Mucosa of rectum (tissue), 2 donors: ENCODE data around the gene TAAR9.
A peak's percentile ranks its signal among the peaks of the same experiment; 100 is the strongest.

Experiments
- H3K27ac ChIP-seq, 2 donors: one replicate each; pipeline ENCODE4 v1.7.0; 2013; ENCODE audit warnings: inconsistent platforms in 2 of 2, low read depth in 2 of 2, low read length in 2 of 2
- H3K27me3 ChIP-seq, 2 donors: one replicate each; pipeline ENCODE4 v1.7.0; 2013; ENCODE audit warnings: low read length in 2 of 2; ENCODE audit not compliant: control insufficient read depth in 2 of 2, insufficient read depth in 2 of 2
- H3K36me3 ChIP-seq, 2 donors: one replicate each; pipeline ENCODE4 v1.7.0; 2013; ENCODE audit warnings: low read length in 2 of 2; ENCODE audit not compliant: control insufficient read depth in 2 of 2, insufficient read depth in 2 of 2
- H3K4me1 ChIP-seq, 2 donors: one replicate each; pipeline ENCODE4 v1.7.0; 2013; ENCODE audit warnings: low read length in 2 of 2, mild to moderate bottlenecking in 1 of 2; ENCODE audit not compliant: control insufficient read depth in 2 of 2, insufficient read depth in 2 of 2
- H3K4me3 ChIP-seq, 2 donors: one replicate each; pipeline ENCODE4 v1.7.0; 2013; ENCODE audit warnings: low read length in 2 of 2
- H3K9ac ChIP-seq, 2 donors: one replicate each; pipeline ENCODE4 v1.7.0; 2013; ENCODE audit warnings: low read length in 2 of 2, low read depth in 1 of 2, mild to moderate bottlenecking in 1 of 2
- H3K9me3 ChIP-seq, 2 donors: one replicate each; pipeline ENCODE4 v1.7.0; 2013; ENCODE audit warnings: low read length in 2 of 2; ENCODE audit not compliant: control insufficient read depth in 2 of 2
- donor health status: healthy.
- donor health status: Normal muscosa, but diverticular disease.

The TAAR9 gene

GRCh38 chr6:132537977-132538376 lies at the start of gene TAAR9:
Gene TAAR9, plus strand, starts transcription at chr6:132538277. Its CDS starts 13 bp downstream, at chr6:132538290.
- Histone ChIP-seq H3K4me1 (no peaks in the 10 kb centered on the region), H3K27ac (no peak within 1 kb of the TSS), H3K36me3 (no peaks in the 10 kb centered on the region), H3K9ac (no peak within 1 kb of the TSS), H3K27me3 (peaks cover 7 to 9% of the 10 kb centered on the region in 2 donors), H3K9me3 (no peaks in the 10 kb centered on the region), H3K4me3 (no peak within 1 kb of the TSS)

GRCh38 chr6:132489376-132489775 lies 48.7 kb upstream of the TAAR9 start:
- peaks cover 0 to 3% of the 10 kb centered on the region in 2 donors for H3K36me3 ChIP-seq
- no peaks in the 10 kb centered on the region for H3K27me3 ChIP-seq
- H3K9ac ChIP-seq = no peak overlapping the region
- H3K4me3 ChIP-seq = no peak overlapping the region
- peaks cover 0 to 4% of the 10 kb centered on the region in 2 donors for H3K4me1 ChIP-seq
- H3K9me3 ChIP-seq = no peaks in the 10 kb centered on the region
- no peak overlapping the region for H3K27ac ChIP-seq

- H3K9ac ChIP-seq = no peak overlapping the region
- peaks cover 3% of the 10 kb centered on the region in 2 donors for H3K36me3 ChIP-seq
- H3K9me3 ChIP-seq = no peaks in the 10 kb centered on the region
- H3K27ac ChIP-seq = peak overlapping the region; percentile 2 to 35
- no peaks in the 10 kb centered on the region for H3K27me3 ChIP-seq
- H3K4me1 ChIP-seq = peaks cover 0 to 4% of the 10 kb centered on the region in 2 donors
- no peak overlapping the region for H3K4me3 ChIP-seq
Observed at GRCh38 chr6:132490024-132490423, 48.1 kb upstream of the TAAR9 start.

- Histone ChIP-seq H3K36me3 (peaks cover 3 to 4% of the 10 kb centered on the region in 2 donors), H3K4me1 (peaks cover 0 to 4% of the 10 kb centered on the region in 2 donors), H3K27ac (peak overlapping the region; percentile 2 to 35), H3K9ac (no peak overlapping the region), H3K4me3 (no peak overlapping the region), H3K9me3 (no peaks in the 10 kb centered on the region), H3K27me3 (no peaks in the 10 kb centered on the region)
Observed at GRCh38 chr6:132490478-132491204, 47.4 kb upstream of the TAAR9 start.

- Histone ChIP-seq H3K9me3 (no peaks in the 10 kb centered on the region), H3K9ac (no peak overlapping the region), H3K4me3 (no peak overlapping the region), H3K27ac (no peak overlapping the region), H3K27me3 (no peaks in the 10 kb centered on the region), H3K4me1 (peaks cover 0 to 4% of the 10 kb centered on the region in 2 donors), H3K36me3 (peaks cover 3 to 4% of the 10 kb centered on the region in 2 donors)
Observed at GRCh38 chr6:132491303-132491702, 46.8 kb upstream of the TAAR9 start.

- H3K27ac ChIP-seq = no peak overlapping the region
- no peaks in the 10 kb centered on the region for H3K9me3 ChIP-seq
- H3K36me3 ChIP-seq = peaks cover 3 to 4% of the 10 kb centered on the region in 2 donors
- H3K9ac ChIP-seq = no peak overlapping the region
- no peaks in the 10 kb centered on the region for H3K27me3 ChIP-seq
- no peak overlapping the region for H3K4me3 ChIP-seq
- peaks cover 0 to 4% of the 10 kb centered on the region in 2 donors for H3K4me1 ChIP-seq
Observed at GRCh38 chr6:132491881-132492280, 46.2 kb upstream of the TAAR9 start.

GRCh38 chr6:132494954-132495353 lies 43.1 kb upstream of the TAAR9 start:
- H3K9me3 ChIP-seq = no peaks in the 10 kb centered on the region
- H3K4me1 ChIP-seq = peaks cover 2 to 7% of the 10 kb centered on the region in 2 donors
- peak overlapping the region in 1 of 2 donors; percentile 11 for H3K27ac ChIP-seq
- H3K36me3 ChIP-seq = peaks cover 12 to 19% of the 10 kb centered on the region in 2 donors
- no peaks in the 10 kb centered on the region for H3K27me3 ChIP-seq
- no peak overlapping the region for H3K9ac ChIP-seq
- H3K4me3 ChIP-seq = no peak overlapping the region

- Histone ChIP-seq H3K36me3 (peaks cover 13 to 20% of the 10 kb centered on the region in 2 donors), H3K4me1 (peaks cover 2 to 3% of the 10 kb centered on the region in 2 donors), H3K9ac (no peak overlapping the region)
Observed at GRCh38 chr6:132495604-132496079, 42.4 kb upstream of the TAAR9 start.

GRCh38 chr6:132496519-132497180 lies 41.4 kb upstream of the TAAR9 start:
- Histone ChIP-seq H3K4me3 (no peak overlapping the region), H3K9ac (no peak overlapping the region), H3K4me1 (peaks cover 2 to 3% of the 10 kb centered on the region in 2 donors), H3K27me3 (no peaks in the 10 kb centered on the region), H3K27ac (no peak overlapping the region), H3K36me3 (peaks cover 21 to 26% of the 10 kb centered on the region in 2 donors), H3K9me3 (no peaks in the 10 kb centered on the region)

More at GRCh38 chr6:132495604-132496079, 42.4 kb upstream of the TAAR9 start:
- Histone ChIP-seq H3K27ac (no peak overlapping the region), H3K9me3 (no peaks in the 10 kb centered on the region), H3K27me3 (no peaks in the 10 kb centered on the region), H3K4me3 (no peak overlapping the region)

- H3K4me3 ChIP-seq = no peak overlapping the region
- H3K4me1 ChIP-seq = peaks cover 2 to 3% of the 10 kb centered on the region in 2 donors
- no peaks in the 10 kb centered on the region for H3K9me3 ChIP-seq
- no peaks in the 10 kb centered on the region for H3K27me3 ChIP-seq
- H3K36me3 ChIP-seq = peaks cover 29% of the 10 kb centered on the region in 2 donors
- H3K27ac ChIP-seq = no peak overlapping the region
- H3K9ac ChIP-seq = no peak overlapping the region
Observed at GRCh38 chr6:132498638-132499037, 39.4 kb upstream of the TAAR9 start.
